C4-2B (cell line): Measurements from ENCODE around the gene HNRNPH2.
A peak's percentile ranks its signal among the peaks of the same experiment; 100 is the strongest.

Experiments used
- H3K27ac ChIP-seq: fragments of 450-650 bp; 2 replicates; pipeline ENCODE4 v1.5.1; 2017
- CTCF ChIP-seq: fragments of 450-650 bp; conservative IDR thresholded peaks from 2 replicates; pipeline ENCODE4 v1.5.1; 2017; ENCODE audit warnings: mild to moderate bottlenecking
- ZFX ChIP-seq: fragments of 450-650 bp; IDR thresholded peaks from 2 replicates; pipeline ENCODE4 v1.6.1; 2017

HNRNPH2 gene

GRCh38 chrX:101398694-101399093, 9.3 kb upstream of the HNRNPH2 start:
- no peak for TF ChIP-seq CTCF
- no peak for TF ChIP-seq ZFX
- no peak overlapping the region for H3K27ac ChIP-seq

GRCh38 chrX:101399825-101400224, 8.2 kb upstream of the HNRNPH2 start:
- TF ChIP-seq CTCF (no peak), ZFX (no peak)
- no peak overlapping the region for H3K27ac ChIP-seq

- peak overlapping the region; percentile 86 for H3K27ac ChIP-seq
- no peak for TF ChIP-seq ZFX
- TF ChIP-seq CTCF, result no peak
Observed at GRCh38 chrX:101407167-101407747, 765 bp upstream of the HNRNPH2 start.

- H3K27ac ChIP-seq, result peak overlapping the region; percentile 86
- no peak for TF ChIP-seq ZFX
- no peak for TF ChIP-seq CTCF
Observed at GRCh38 chrX:101408532-101408841, 465 bp downstream of the HNRNPH2 start.

- TF ChIP-seq CTCF (no peak), ZFX (no peak)
- H3K27ac ChIP-seq, result no peak overlapping the region; the same call in 1 of the 2 replicates
Observed at GRCh38 chrX:101409043-101409442, 1.0 kb downstream of the HNRNPH2 start.

GRCh38 chrX:101410461-101410860, 2.4 kb downstream of the HNRNPH2 start:
- H3K27ac ChIP-seq, result no peak overlapping the region

GRCh38 chrX:101411984-101412383, 4.0 kb downstream of the HNRNPH2 start:
- no peak overlapping the region for H3K27ac ChIP-seq
- no peak for TF ChIP-seq CTCF
- TF ChIP-seq ZFX, result no peak

More at GRCh38 chrX:101410461-101410860, 2.4 kb downstream of the HNRNPH2 start:
- TF ChIP-seq CTCF, result no peak
- TF ChIP-seq ZFX, result no peak
